GM20000 (cell line): ENCODE data around the gene ITGB3BP.

Source experiments
- DNase-seq: peaks from one replicate; pipeline ENCODE4 v3.0.0; 2012; ENCODE audit warnings: low spot score
- CTCF ChIP-seq: IDR thresholded peaks from 2 replicates; pipeline ENCODE4 v1.5.1; 2012; ENCODE audit warnings: mild to moderate bottlenecking, control low read depth; ENCODE audit errors: extremely low read depth, missing control alignments

The ITGB3BP gene

GRCh38 chr1:63509718-63510117, 13.3 kb downstream of the ITGB3BP start:
- TF ChIP-seq CTCF = no peak
- DNase-seq = no peak

- TF ChIP-seq CTCF = no peak
Measured at GRCh38 chr1:63506782-63507181, 16.2 kb downstream of the ITGB3BP start.

GRCh38 chr1:63501256-63501655, 21.8 kb downstream of the ITGB3BP start:
- no peak for DNase-seq
- TF ChIP-seq CTCF = no peak

More at GRCh38 chr1:63506782-63507181, 16.2 kb downstream of the ITGB3BP start:
- DNase-seq = no peak

GRCh38 chr1:63498106-63498505, 24.9 kb downstream of the ITGB3BP start:
- TF ChIP-seq CTCF = no peak
- DNase-seq = no peak

DNA sequence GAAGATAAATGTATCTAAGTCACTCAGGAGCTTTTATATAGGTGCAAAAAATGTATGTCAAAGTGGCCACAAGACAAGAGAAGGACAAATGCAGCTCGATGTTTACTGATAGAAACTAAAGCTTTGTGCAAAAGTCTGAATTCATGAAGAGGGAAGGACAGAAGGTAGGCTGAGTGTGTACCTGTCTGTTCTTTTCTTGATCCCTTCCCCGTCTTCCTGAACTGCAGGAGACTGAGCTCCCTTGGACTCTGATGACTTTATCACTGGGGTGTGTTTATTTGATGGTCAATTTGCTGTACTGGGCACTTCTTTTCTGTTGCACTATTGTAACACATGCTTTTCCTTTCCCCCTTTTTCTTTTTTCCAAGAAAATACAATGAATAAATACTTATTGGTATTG, 25.4 kb downstream of the ITGB3BP start:
- TF ChIP-seq CTCF = no peak
- no peak for DNase-seq

GRCh38 chr1:63487336-63488065, 35.5 kb downstream of the ITGB3BP start:
- TF ChIP-seq CTCF = no peak
- no peak for DNase-seq

DNA sequence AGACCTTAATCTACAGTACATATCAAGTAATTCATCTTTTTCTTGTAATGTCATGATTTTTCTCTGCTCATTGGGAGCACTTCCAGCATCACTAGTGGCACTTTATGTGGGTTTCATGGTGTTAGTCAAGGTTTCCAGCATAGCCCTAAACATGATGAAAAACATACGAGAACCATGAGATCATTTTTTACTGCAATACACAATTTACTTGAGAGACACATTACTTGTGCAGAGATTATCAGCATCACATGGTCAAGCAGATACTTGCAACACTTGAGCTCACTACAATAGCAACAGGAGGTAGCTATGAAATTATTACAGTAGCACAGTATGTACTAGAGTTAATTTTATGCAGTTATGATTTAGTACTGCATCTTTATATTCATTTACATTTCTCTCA, 36.4 kb downstream of the ITGB3BP start:
- no peak for DNase-seq
- TF ChIP-seq CTCF = no peak
